Measurements from ENCODE around the gene DISC1. TPM values are rescaled to one million over a fixed set of nuclear protein-coding genes. Genes with fewer than 3 reads are reported as not detected.
"Not testable (repeated sequence)": the region's sequence is repeated elsewhere in the genome, so short reads cannot be mapped to it uniquely, and the experiment has no call there.

DISC1 gene
- total RNA-seq, 2 experiments from 2014 or later, result 2.8 to 3.9 TPM

DNA sequence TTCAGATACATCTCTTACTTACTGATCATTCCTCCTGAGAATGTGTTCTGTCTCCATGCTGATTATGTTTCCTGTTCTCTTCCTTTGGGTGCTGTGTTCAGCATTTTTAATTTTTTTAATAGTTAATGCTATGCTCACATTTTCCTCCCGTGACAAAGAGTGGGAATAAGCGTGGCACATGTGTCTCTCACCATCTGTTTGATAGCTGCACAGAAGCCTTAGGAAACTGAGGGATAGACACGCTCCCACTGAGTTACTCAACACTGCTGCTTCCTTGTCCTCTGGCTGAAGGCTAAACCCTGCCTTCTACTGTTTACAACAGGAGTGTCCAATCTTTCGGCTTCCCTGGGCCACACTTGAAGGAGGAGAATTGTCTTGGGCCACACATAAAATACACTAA is 264.2 kb downstream of the DISC1 start:
- ChIA-PET POLR2A (no interaction called here), CTCF (no interaction called here)
- Mint-ChIP-seq H3K27me3 (no peaks in the 10 kb centered on the region), H3K36me3 (no peaks in the 10 kb centered on the region), H3K4me3 (no peak overlapping the region), H3K4me1 (ENCODE audit: low read depth) (peaks cover 3% of the 10 kb centered on the region), H3K9me3 (peaks cover 2% of the 10 kb centered on the region), H3K27ac (no peak overlapping the region)
- DNase-seq, result no peak
- intact Hi-C loops (cut with micrococcal nuclease), result no loop called here

DNA sequence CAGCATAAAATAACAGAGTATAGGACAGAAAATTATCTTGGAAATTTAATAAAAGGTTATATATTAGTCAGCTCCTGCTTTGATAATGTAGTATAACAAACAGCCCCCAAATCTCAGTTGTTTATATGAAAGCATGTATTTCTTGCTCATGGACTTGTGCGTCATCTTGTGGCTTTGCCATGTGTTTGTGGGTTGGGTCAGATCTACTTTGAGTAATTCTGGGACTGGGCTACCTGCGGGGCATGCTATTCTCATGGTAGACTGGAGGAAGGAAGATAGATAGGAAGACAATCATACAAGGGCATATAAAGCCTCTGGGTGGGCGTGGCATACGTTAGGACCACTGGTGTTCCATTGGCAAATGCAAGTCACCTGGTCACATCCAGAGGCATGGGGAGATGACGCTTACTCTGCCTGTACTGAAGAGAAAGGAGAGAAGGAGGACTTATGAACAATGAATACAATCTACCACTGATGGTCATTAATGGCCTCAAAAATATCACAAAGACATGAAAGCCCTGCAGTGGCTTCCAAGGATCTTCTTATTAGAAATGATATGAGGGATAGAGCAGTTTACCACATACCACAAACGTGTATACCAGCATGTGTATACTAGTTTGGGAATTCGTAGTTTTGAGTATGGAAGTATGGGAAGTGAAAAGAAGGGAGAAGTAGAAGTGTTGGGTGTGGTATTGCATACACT is 267.0 kb downstream of the DISC1 start:
- Mint-ChIP-seq H3K27me3 (no peaks in the 10 kb centered on the region), H3K27ac (no peak overlapping the region), H3K36me3 (no peaks in the 10 kb centered on the region), H3K4me1 (ENCODE audit: low read depth) (peaks cover 5% of the 10 kb centered on the region), H3K4me3 (no peak overlapping the region), H3K9me3 (peaks cover 2% of the 10 kb centered on the region)
- no peak for DNase-seq
- ChIA-PET POLR2A (no interaction called here), CTCF (no interaction called here)
- intact Hi-C loops (cut with micrococcal nuclease), result no loop called here

DNA sequence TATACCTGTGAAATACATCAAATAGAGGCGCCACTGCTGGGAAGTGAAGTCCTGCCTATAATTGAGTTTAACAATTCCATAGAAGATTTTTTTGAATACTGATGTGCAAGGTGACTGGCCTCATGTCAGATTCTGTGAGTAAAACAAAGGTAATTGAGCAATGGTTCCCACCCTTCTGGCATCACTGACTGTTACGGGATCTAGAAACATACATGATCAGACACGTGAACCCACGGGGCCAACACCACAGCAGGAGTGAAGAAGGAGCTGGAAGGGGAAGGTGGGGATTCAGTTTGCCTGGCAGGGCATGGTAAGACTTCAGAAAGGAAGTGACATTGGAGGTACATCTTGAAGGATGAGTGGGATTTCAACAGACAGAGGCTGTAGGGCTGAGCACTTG is 270.2 kb downstream of the DISC1 start:
- no peak for DNase-seq
- Mint-ChIP-seq H3K27ac (no peak overlapping the region), H3K4me1 (ENCODE audit: low read depth) (peaks cover 5% of the 10 kb centered on the region), H3K36me3 (no peaks in the 10 kb centered on the region), H3K4me3 (no peak overlapping the region), H3K27me3 (no peaks in the 10 kb centered on the region), H3K9me3 (peaks cover 2% of the 10 kb centered on the region)
- ChIA-PET CTCF (no interaction called here), POLR2A (no interaction called here)
- intact Hi-C loops (cut with micrococcal nuclease), result no loop called here

DNA sequence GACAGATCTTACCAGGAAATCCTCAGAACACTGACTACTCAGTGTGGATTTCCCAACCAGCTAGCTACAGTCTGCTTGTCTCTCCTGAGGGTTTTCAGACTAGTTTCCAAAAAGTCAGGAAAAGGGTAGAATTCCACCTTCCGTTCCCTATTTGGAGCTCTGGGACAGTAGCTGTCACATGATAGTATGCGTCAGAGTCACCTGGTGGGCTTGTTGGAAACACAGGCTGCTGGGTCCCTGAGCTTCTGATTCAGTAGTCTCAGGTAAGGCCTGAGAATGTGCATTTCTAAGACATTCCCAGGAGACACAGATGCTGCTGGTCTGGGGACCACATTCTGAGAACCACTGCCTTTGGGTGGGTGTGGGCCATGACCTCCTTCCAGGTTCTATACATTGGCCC is 272.5 kb downstream of the DISC1 start:
- Mint-ChIP-seq H3K36me3 (peaks cover 5% of the 10 kb centered on the region), H3K27ac (no peak overlapping the region), H3K4me3 (no peak overlapping the region), H3K27me3 (no peaks in the 10 kb centered on the region), H3K9me3 (no peaks in the 10 kb centered on the region), H3K4me1 (ENCODE audit: low read depth) (peaks cover 6% of the 10 kb centered on the region)
- CTCF ChIA-PET, result no interaction called here
- no peak for DNase-seq
- intact Hi-C loops (cut with micrococcal nuclease), result no loop called here
- POLR2A ChIA-PET, result no interaction called here

DNA sequence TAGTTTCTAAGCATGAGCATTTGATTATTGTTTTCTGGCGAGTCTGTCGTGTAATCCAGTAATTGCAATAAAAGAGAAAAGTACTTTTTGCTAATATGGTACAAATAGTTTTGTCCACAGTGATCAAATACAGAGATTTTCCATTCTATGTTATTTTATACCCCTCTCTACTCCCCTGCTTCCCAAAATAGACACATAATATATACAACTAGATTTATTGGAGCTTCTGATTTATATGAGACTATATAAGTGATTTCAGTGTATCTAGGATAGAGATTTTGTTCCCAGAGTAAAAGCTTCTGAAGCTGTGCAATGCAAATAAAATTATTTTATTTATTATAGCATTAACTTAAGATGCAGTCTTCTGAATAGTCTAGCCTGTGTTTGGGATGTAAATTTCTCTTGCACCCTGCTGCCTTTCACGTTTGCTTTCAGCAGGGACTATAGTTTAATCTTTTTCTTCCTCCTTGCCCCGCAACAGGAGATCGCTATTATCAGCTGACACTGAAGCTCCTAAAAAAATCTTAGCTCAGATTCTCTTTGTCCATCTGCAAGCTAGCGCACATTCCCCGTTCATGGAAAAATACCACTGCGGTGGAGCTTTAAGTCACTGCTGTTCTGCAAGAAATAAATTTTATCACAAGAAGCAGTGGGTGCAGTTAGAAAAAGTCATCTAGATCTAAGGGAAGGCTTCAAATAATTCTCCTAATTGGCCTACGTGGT is 273.3 kb downstream of the DISC1 start:
- DNase-seq, result no peak
- no peaks in the 10 kb centered on the region for H3K27me3 Mint-ChIP-seq
- peaks cover 6% of the 10 kb centered on the region for H3K4me1 Mint-ChIP-seq (ENCODE audit: low read depth)
- ChIA-PET CTCF (no interaction called here), POLR2A (no interaction called here)
- no peak overlapping the region for H3K4me3 Mint-ChIP-seq
- H3K9me3 Mint-ChIP-seq, result peaks cover 2% of the 10 kb centered on the region
- no peak overlapping the region for H3K27ac Mint-ChIP-seq
- H3K36me3 Mint-ChIP-seq, result peaks cover 5% of the 10 kb centered on the region
- intact Hi-C loops (cut with micrococcal nuclease), result no loop called here

DNA sequence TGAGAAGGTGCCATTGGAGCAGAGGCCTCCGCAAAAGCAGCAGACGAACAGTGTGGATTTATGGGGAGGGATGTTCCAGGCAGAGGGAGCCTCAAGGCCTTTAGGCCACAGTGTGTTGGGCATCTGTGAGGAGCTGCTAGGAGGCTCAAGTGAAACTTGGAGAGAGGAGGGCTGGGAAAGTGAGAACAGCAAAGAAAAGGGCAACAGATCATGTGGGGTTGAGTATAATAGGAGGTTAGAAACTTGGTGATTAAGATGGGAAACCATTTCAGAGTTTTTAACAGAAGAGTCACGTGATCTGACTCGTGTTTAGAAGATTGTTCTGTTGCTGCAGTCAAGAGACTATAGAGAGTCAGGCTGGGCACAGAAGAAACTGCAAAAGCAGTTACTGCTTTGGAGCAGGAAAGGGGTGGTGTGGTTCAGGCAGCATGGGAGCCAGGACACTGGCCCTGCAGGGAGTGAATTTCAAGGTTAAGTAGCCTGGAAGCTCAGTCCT is 277.0 kb downstream of the DISC1 start:
- peaks cover 3% of the 10 kb centered on the region for H3K4me1 Mint-ChIP-seq (ENCODE audit: low read depth)
- H3K27ac Mint-ChIP-seq, result no peak overlapping the region
- ChIA-PET CTCF (no interaction called here), POLR2A (no interaction called here)
- no peaks in the 10 kb centered on the region for H3K27me3 Mint-ChIP-seq
- H3K4me3 Mint-ChIP-seq, result no peak overlapping the region
- peaks cover 9% of the 10 kb centered on the region for H3K36me3 Mint-ChIP-seq
- intact Hi-C loops (cut with micrococcal nuclease), result no loop called here
- peaks cover 8% of the 10 kb centered on the region for H3K9me3 Mint-ChIP-seq
- DNase-seq, result no peak

DNA sequence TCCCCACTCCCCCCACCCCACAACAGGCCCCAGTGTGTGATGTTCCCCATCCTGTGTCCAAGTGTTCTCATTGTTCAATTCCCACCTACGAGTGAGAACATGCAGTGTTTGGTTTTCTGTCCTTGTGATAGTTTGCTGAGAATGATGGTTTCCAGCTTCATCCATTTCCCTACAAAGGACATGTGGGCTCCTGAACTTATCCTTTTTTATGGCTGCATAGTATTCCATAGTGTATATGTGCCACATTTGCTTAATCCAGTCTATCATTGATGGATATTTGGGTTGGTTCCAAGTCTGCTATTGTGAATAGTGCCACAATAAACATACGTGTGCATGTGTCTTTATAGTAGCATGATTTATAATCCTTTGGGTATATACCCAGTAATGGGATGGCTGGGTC is 280.7 kb downstream of the DISC1 start:
- H3K4me1 Mint-ChIP-seq (ENCODE audit: low read depth); DNase-seq; H3K27me3 Mint-ChIP-seq; CTCF ChIA-PET; POLR2A ChIA-PET; intact Hi-C loops (cut with micrococcal nuclease); H3K4me3 Mint-ChIP-seq; H3K27ac Mint-ChIP-seq: not testable (repeated sequence)
- peaks cover 12% of the 10 kb centered on the region for H3K36me3 Mint-ChIP-seq
- peaks cover 13% of the 10 kb centered on the region for H3K9me3 Mint-ChIP-seq

DNA sequence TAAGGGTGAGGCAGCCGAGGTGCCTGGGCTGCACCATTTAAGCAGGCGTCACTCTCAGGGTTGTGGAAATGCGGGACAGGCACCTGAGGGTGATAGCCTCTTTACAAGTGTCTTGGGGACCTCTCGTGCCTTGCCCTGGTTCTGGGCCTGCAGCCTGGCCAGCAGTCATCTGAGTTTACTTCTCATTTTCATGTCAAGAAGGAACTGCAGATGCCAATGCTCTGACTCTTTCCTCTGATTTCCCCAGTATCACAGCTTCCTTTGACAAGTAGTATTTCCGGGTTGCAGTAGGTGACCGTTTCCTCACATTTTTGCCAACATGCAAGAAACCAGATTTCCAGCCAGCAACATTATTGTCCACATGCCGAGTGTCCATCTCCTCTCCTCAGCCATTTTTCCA is 286.9 kb downstream of the DISC1 start:
- intact Hi-C loops (cut with micrococcal nuclease), result no loop called here
- peaks cover 5% of the 10 kb centered on the region for H3K9me3 Mint-ChIP-seq
- DNase-seq, result no peak
- peaks cover 60% of the 10 kb centered on the region for H3K4me1 Mint-ChIP-seq (ENCODE audit: low read depth)
- no peak overlapping the region for H3K27ac Mint-ChIP-seq
- CTCF ChIA-PET, result interaction anchor here (1.1 kb wide), 1 partner anchor 46 kb away, joined by 3 read pairs; no protein-coding TSS in a partner anchor
- H3K4me3 Mint-ChIP-seq, result no peak overlapping the region
- H3K27me3 Mint-ChIP-seq, result no peaks in the 10 kb centered on the region
- POLR2A ChIA-PET, result no interaction called here
- peaks cover 3% of the 10 kb centered on the region for H3K36me3 Mint-ChIP-seq

DNA sequence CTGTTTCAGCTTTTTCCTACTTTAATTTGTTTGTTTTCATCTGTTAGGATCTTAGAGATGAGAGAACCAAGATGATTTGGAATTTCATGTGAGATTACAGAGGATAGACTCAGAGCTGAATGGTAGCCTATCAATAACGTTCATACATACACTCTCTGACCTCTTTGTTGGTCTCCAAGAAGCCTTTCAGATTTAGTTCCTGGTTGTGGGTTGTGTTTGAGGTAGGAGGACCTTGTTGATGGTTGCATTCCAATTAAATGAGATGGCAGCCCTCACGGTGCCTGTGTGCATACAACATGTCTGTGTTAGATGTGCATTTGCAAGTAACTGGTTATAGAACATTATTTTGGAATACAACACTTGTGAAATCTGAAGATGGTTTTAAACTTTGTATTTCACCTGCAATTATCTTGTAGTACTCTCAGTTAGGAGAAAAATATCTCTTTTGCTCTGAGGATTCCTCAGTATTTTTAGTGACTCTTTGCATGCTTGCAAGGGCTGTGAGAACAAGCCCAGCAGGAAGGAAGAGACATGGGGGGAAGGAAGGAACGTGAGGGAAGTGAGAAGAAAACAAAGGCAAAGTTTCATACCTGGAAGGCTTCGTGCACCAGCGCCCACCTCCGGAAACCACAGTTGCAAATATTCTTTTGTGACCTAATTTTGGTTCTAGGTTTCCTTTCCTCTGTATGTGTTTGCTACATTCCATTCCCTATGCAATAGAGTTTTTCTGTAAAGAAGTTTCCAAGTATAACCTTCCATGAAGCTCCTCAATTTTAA is 291.8 kb downstream of the DISC1 start:
- Mint-ChIP-seq H3K4me1 (ENCODE audit: low read depth) (peaks cover 70% of the 10 kb centered on the region), H3K36me3 (no peaks in the 10 kb centered on the region), H3K27ac (peak overlapping the region; percentile 18), H3K4me3 (no peak overlapping the region), H3K9me3 (no peaks in the 10 kb centered on the region), H3K27me3 (no peaks in the 10 kb centered on the region)
- intact Hi-C loops (cut with micrococcal nuclease), result loop anchor here (5.0 kb wide), 1 partner anchor 51 kb away; no protein-coding TSS in a partner anchor
- POLR2A ChIA-PET, result interaction anchor here (0.6 kb wide), 1 partner anchor 13 kb away, joined by 3 read pairs; no protein-coding TSS in a partner anchor
- CTCF ChIA-PET, result interaction anchor here (1.0 to 4.1 kb wide), 2 partner anchors 13 to 52 kb away, joined by 3 to 18 read pairs; no protein-coding TSS in a partner anchor
- DNase-seq, result peak; percentile 53

DNA sequence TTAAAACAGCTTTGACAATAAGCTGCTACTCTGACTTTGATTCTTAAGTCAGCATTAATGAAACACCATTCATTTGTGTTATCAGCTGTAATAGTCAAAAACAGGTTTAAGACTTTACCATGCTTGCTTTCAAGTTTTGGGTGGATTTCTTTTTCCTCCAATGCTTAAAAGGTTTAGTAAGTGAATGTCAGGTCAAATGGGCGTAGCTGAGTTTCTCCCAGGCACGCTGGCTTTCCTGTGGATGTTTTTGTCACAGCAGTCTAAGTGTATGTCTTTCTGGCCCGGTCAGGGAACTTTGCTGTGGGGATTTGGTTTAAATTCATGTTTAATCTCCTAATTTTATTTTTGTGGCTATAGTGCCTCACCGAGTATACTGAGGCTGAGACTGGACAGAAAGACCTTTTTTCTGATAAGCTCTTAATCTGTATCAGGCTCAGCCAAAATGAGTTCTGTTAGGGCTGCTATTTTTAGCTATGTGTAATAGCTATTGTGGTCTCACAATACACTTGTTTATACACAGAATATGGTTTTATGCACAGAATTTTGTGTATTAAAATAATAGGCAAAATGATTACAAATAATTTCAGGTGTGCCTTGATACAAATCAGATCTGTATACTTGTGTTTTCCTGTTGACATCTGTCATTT is 292.8 kb downstream of the DISC1 start:
- H3K4me3 Mint-ChIP-seq, result peak overlapping the region; percentile 22
- no peak overlapping the region for H3K27ac Mint-ChIP-seq
- peaks cover 66% of the 10 kb centered on the region for H3K4me1 Mint-ChIP-seq (ENCODE audit: low read depth)
- DNase-seq, result no peak
- H3K27me3 Mint-ChIP-seq, result no peaks in the 10 kb centered on the region
- ChIA-PET POLR2A (no interaction called here), CTCF (interaction anchor here (4.1 kb wide), 1 partner anchor 12 kb away, joined by 18 read pairs; no protein-coding TSS in a partner anchor)
- intact Hi-C loops (cut with micrococcal nuclease), result loop anchor here (5.0 kb wide), 1 partner anchor 52 kb away; no protein-coding TSS in a partner anchor
- no peaks in the 10 kb centered on the region for H3K36me3 Mint-ChIP-seq
- no peaks in the 10 kb centered on the region for H3K9me3 Mint-ChIP-seq

DNA sequence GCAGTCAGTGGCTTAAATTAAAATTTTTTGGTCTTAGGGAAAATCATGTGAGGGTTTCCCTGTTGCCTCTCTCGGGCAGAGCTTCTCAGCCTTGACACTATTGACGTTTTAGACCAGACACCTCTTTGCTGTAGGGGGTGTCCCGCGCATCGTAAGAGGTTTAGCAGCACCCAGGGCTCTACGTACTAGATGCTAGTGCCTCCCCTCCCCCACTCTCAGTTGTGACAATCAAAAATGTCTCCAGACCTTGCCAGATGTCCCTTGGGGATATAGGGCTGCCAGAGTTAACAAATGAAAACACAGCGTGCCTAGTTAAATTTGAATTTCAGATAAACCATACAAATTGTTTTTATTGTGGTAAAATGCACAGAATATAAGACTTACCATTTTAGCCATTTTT is 293.3 kb downstream of the DISC1 start:
- ChIA-PET CTCF (interaction anchor here (4.1 kb wide), 1 partner anchor 12 kb away, joined by 18 read pairs; no protein-coding TSS in a partner anchor), POLR2A (no interaction called here)
- Mint-ChIP-seq H3K4me3 (no peak overlapping the region), H3K27me3 (no peaks in the 10 kb centered on the region), H3K36me3 (no peaks in the 10 kb centered on the region), H3K9me3 (no peaks in the 10 kb centered on the region), H3K4me1 (ENCODE audit: low read depth) (peaks cover 60% of the 10 kb centered on the region), H3K27ac (no peak overlapping the region)
- intact Hi-C loops (cut with micrococcal nuclease), result loop anchor here (5.0 kb wide), 1 partner anchor 53 kb away; no protein-coding TSS in a partner anchor
- DNase-seq, result peak; percentile 35

Data from activated CD4-positive, alpha-beta memory T cell treated with anti-CD3 and anti-CD28 coated beads for 36 hours (primary cell).